Measurements from ENCODE around the gene XPOT.

The XPOT gene

GRCh38 chr12:64493513-64493912, 89.3 kb downstream of the XPOT start:
- no peak for DNase-seq (ENCODE audit: low spot score)
- no peak for TF ChIP-seq CTCF (IDR thresholded peaks at IDR 0.05; ENCODE audit: extremely low read depth, insufficient read depth, missing control alignments)
- in situ Hi-C loops (cut with MboI; ENCODE audit: low pct_unique_long_range_greater_than_20kb, low sequenced_read_pairs, unreplicated experiment), result no loop called here

DNA sequence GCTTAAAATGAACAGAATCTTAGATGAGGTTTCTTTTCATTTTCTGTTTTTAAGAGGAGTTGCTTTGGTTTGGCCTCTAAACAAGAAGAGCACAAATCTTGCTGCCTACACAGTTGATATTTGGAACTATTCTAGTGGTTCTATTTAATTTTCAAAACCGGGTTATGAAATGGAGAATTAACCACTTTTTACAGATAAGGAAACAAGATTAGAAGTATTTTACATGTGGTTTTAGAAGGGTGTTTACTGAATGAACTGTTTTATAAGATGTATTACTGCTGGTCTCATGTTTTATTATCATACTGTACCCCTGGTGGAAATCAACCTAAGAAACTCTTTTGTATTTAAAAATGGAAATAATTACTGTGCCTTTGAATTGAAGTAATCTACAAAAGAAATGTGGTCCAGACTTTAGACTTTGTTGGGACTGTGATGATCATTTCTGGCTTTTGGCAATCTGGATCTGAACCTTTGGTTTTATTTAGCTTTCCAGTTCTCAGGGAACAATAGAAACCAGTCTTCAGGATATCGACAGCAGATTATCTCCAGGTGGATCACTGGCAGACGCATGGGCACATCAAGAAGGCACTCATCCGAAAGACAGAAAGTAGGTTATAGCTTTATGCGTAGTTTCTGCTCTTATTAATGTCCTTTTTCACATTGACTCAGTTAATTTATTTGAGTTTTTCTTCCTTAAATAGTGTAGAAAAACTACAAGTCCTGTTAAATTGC, 91.0 kb downstream of the XPOT start:
- in situ Hi-C loops (cut with MboI; ENCODE audit: low pct_unique_long_range_greater_than_20kb, low sequenced_read_pairs, unreplicated experiment), result no loop called here
- no peak for DNase-seq (ENCODE audit: low spot score)
- no peak for TF ChIP-seq CTCF (IDR thresholded peaks at IDR 0.05; ENCODE audit: extremely low read depth, insufficient read depth, missing control alignments)

DNA sequence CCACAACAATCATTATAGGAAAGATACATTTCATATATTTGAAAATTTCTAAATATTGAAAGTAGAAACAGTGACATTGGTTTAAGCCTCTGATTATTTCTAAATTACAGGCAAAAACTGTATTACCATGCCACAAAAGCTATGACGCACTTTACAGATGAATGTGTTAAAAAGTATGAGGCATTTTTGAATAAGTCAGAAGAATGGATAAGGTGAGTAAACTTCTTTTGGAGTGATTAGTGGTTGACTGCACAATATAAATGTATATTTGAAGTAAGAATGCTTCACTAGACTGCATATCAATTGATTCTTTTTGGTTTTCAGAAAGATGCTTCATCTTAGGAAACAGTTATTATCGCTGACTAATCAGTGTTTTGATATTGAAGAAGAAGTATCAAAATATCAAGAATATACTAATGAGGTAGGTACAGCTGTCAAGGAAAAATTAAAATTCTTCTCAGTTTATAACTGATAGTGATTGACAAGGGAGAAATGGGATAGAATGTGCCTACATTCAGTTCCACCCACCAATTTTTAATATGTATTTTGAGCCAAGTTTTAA, 92.7 kb downstream of the XPOT start:
- TF ChIP-seq CTCF (IDR thresholded peaks at IDR 0.05; ENCODE audit: extremely low read depth, insufficient read depth, missing control alignments), result no peak
- no peak for DNase-seq (ENCODE audit: low spot score)
- in situ Hi-C loops (cut with MboI; ENCODE audit: low pct_unique_long_range_greater_than_20kb, low sequenced_read_pairs, unreplicated experiment), result no loop called here

DNA sequence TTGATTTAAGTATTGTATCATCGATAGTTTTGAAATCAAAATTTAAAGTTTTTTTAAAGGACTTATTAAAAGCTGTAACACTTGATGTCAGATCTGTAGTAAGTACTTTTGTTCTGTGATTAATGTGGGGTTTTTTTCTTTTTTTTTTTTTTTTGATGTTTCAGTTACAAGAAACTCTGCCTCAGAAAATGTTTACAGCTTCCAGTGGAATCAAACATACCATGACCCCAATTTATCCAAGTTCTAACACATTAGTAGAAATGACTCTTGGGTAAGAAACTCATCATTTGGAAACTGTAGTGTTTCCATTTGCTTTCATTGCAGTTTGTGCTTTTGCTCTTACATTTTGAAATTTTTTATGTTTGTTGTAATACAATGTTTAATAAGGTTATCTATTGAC, 93.3 kb downstream of the XPOT start:
- no peak for TF ChIP-seq CTCF (IDR thresholded peaks at IDR 0.05; ENCODE audit: extremely low read depth, insufficient read depth, missing control alignments)
- in situ Hi-C loops (cut with MboI; ENCODE audit: low pct_unique_long_range_greater_than_20kb, low sequenced_read_pairs, unreplicated experiment), result no loop called here
- no peak for DNase-seq (ENCODE audit: low spot score)

- no peak for TF ChIP-seq CTCF (IDR thresholded peaks at IDR 0.05; ENCODE audit: extremely low read depth, insufficient read depth, missing control alignments)
- in situ Hi-C loops (cut with MboI; ENCODE audit: low pct_unique_long_range_greater_than_20kb, low sequenced_read_pairs, unreplicated experiment), result no loop called here
- DNase-seq (ENCODE audit: low spot score), result no peak
Observed at GRCh38 chr12:64497903-64498302, 93.7 kb downstream of the XPOT start.

- no peak for TF ChIP-seq CTCF (IDR thresholded peaks at IDR 0.05; ENCODE audit: extremely low read depth, insufficient read depth, missing control alignments)
- in situ Hi-C loops (cut with MboI; ENCODE audit: low pct_unique_long_range_greater_than_20kb, low sequenced_read_pairs, unreplicated experiment), result no loop called here
- DNase-seq (ENCODE audit: low spot score), result no peak
Observed at GRCh38 chr12:64500394-64500793, 96.2 kb downstream of the XPOT start.
